Measurements from ENCODE around the gene NFASC.

NFASC gene

GRCh38 chr1:204887846-204888245, 17.2 kb downstream of the NFASC start:
- no peak overlapping the region for H3K4me3 ChIP-seq (ENCODE audit: low read depth, low read length)

GRCh38 chr1:204888294-204888693, 17.6 kb downstream of the NFASC start:
- no peak overlapping the region for H3K4me3 ChIP-seq (ENCODE audit: low read depth, low read length)

GRCh38 chr1:204889681-204890383, 19.2 kb downstream of the NFASC start:
- no peak overlapping the region for H3K4me3 ChIP-seq (ENCODE audit: low read depth, low read length)

GRCh38 chr1:204891860-204892259, 21.2 kb downstream of the NFASC start:
- H3K4me3 ChIP-seq (ENCODE audit: low read depth, low read length) = no peak overlapping the region

GRCh38 chr1:204894031-204894430, 23.4 kb downstream of the NFASC start:
- H3K4me3 ChIP-seq (ENCODE audit: low read depth, low read length) = no peak overlapping the region

GRCh38 chr1:204894606-204895005, 23.9 kb downstream of the NFASC start:
- no peak overlapping the region for H3K4me3 ChIP-seq (ENCODE audit: low read depth, low read length)

GRCh38 chr1:204896023-204896422, 25.4 kb downstream of the NFASC start:
- H3K4me3 ChIP-seq (ENCODE audit: low read depth, low read length) = no peak overlapping the region

GRCh38 chr1:204896787-204897469, 26.3 kb downstream of the NFASC start:
- H3K4me3 ChIP-seq (ENCODE audit: low read depth, low read length) = no peak overlapping the region

GRCh38 chr1:204900721-204901120, 30.1 kb downstream of the NFASC start:
- H3K4me3 ChIP-seq (ENCODE audit: low read depth, low read length) = no peak overlapping the region

GRCh38 chr1:204902671-204903070, 32.0 kb downstream of the NFASC start:
- no peak overlapping the region for H3K4me3 ChIP-seq (ENCODE audit: low read depth, low read length)

GRCh38 chr1:204904228-204904810, 33.7 kb downstream of the NFASC start:
- H3K4me3 ChIP-seq (ENCODE audit: low read depth, low read length) = no peak overlapping the region

- H3K4me3 ChIP-seq (ENCODE audit: low read depth, low read length) = no peak overlapping the region
Observed at GRCh38 chr1:204909109-204909508, 38.4 kb downstream of the NFASC start.

- H3K4me3 ChIP-seq (ENCODE audit: low read depth, low read length) = no peak overlapping the region
Observed at GRCh38 chr1:204915861-204916495, 45.3 kb downstream of the NFASC start.

GRCh38 chr1:204917802-204918201, 47.1 kb downstream of the NFASC start:
- H3K4me3 ChIP-seq (ENCODE audit: low read depth, low read length) = no peak overlapping the region

- no peak overlapping the region for H3K4me3 ChIP-seq (ENCODE audit: low read depth, low read length)
Observed at GRCh38 chr1:204920511-204920910, 49.8 kb downstream of the NFASC start.

- H3K4me3 ChIP-seq (ENCODE audit: low read depth, low read length) = no peak overlapping the region
Observed at GRCh38 chr1:204920967-204921366, 50.3 kb downstream of the NFASC start.

GRCh38 chr1:204921855-204922516, 51.3 kb downstream of the NFASC start:
- H3K4me3 ChIP-seq (ENCODE audit: low read depth, low read length) = no peak overlapping the region

GRCh38 chr1:204923201-204923600, 52.5 kb downstream of the NFASC start:
- H3K4me3 ChIP-seq (ENCODE audit: low read depth, low read length) = no peak overlapping the region

- no peak overlapping the region for H3K4me3 ChIP-seq (ENCODE audit: low read depth, low read length)
Observed at GRCh38 chr1:204923626-204924012, 53.0 kb downstream of the NFASC start.

GRCh38 chr1:204924013-204924759, 53.5 kb downstream of the NFASC start:
- H3K4me3 ChIP-seq (ENCODE audit: low read depth, low read length) = no peak overlapping the region

GRCh38 chr1:204925701-204926100, 55.0 kb downstream of the NFASC start:
- no peak overlapping the region for H3K4me3 ChIP-seq (ENCODE audit: low read depth, low read length)
